Psoas muscle (tissue), 8 donors: Measurements from ENCODE around the gene ADGB. TPM values are rescaled to one million over a fixed set of nuclear protein-coding genes. Genes with fewer than 3 reads are reported as not detected.
"Not testable (repeated sequence)": the region's sequence is repeated elsewhere in the genome, so short reads cannot be mapped to it uniquely, and the experiment has no call there.

Experiments
- ATAC-seq, 4 donors: fragments of 200-7000 bp; cut with Tn5 transposase; one replicate each; pipeline ENCODE4 v1.9.1; 2020; ENCODE audit warnings: moderate library complexity in 3 of 4, mild to moderate bottlenecking in 2 of 4
- DNase-seq, 2 donors: peaks; one replicate each; pipeline ENCODE4 v3.0.0-alpha.2; 2020
- H3K27ac ChIP-seq: fragments of 200-600 bp; one replicate; pipeline ENCODE4 v1.8.0; 2022
- H3K27me3 ChIP-seq, 3 donors: fragments of 200-600 bp in 1 of 3; one replicate each; pipeline versions ENCODE4 v1.6.1 to v1.8.0; 2013 to 2022; ENCODE audit warnings: low read length in 2 of 3, mild to moderate bottlenecking in 2 of 3, moderate library complexity in 1 of 3; ENCODE audit not compliant: insufficient read depth in 3 of 3
- H3K36me3 ChIP-seq, 2 donors: fragments of 200-600 bp in 1 of 2; one replicate each; pipeline versions ENCODE4 v1.6.1 to v1.8.0; 2013 to 2022; ENCODE audit warnings: low read depth in 1 of 2, mild to moderate bottlenecking in 1 of 2, moderate library complexity in 1 of 2; ENCODE audit not compliant: insufficient read depth in 1 of 2
- H3K4me1 ChIP-seq: fragments of 200-600 bp; one replicate; pipeline ENCODE4 v1.8.0; 2022
- H3K4me3 ChIP-seq: fragments of 200-600 bp; one replicate; pipeline ENCODE4 v1.8.0; 2022; ENCODE audit warnings: mild to moderate bottlenecking
- H3K9me3 ChIP-seq: fragments of 200-600 bp; one replicate; pipeline ENCODE4 v1.8.0; 2022
- WGBS, 3 donors: extraction: QIAGEN DNeasy Blood & Tissue Kit; methylation state at CpG; one replicate each; pipeline versions ENCODE4 v1.1.6 to v1.1.7; 2013; 5-methylcytosine and 5-hydroxymethylcytosine counted together
- intact Hi-C, 2 donors: fragments of 100-400 bp; cut with DNase I; formaldehyde crosslinking; loops; one replicate each; pipeline versions ENCODE4 v1.11.0 to v1.14.2; 2022
- polyA plus RNA-seq, 3 donors: library from polyadenylated mRNA; stranded (reverse); fragments of 200-250 nt; gene quantifications; one replicate each; pipeline ENCODE4 v1.2.3, GENCODE V29; 2013
- total RNA-seq, 4 donors: library from RNA; stranded (reverse); fragmentation: NEBNext Ultra II Directional in 2 of 4; extraction: Animal tissue kit (Norgen Biotek cat#: 25700) in 2 of 4; gene quantifications; one replicate each; pipeline versions ENCODE4 v1.2.1 to v1.2.4, GENCODE V29; 2021 to 2023
- TF ChIP-seq, protein P1 (sequence below): fragments of 200-600 bp; IDR thresholded peaks from one replicate; pipeline ENCODE4 v1.8.0; 2022; ENCODE audit warnings: antibody characterized with exemption
- donor health status: healthy with polysubstance abuse.
- donor health status: DM: no; HTN: no; CAD: no; lungs with moderate emphysema.
- donor health status: Bipolar disorder and iron deficiency.
- donor health status: healthy.
- donor health status: DM: yes; HTN: yes; CAD: no.
- donor health status: DM: no; HTN: no; CAD: no.
- donor health status: DM: no; HTN: no; CAD: no.
- donor health status: DM: yes; HTN: yes; CAD: no.

Gene ADGB
- total and polyA plus RNA-seq, 7 donors, result not detected

DNA sequence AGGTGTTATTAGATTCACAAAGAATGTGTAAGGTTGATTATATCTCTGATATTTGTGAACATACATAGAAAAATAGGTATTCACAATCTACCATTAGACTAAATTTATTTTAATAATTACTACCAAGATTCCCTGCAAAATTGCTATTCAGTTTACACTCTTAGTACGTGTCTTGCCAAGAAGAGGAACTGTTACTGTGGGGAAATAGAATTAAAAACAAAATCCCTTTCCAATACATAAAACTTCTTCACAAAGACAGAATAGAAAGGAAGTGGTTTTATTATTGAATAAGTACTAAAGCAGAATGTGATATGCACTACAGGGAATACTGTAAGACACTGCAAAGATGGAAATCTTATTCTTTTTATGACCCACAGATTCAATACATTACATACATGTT, 38.2 kb upstream of the ADGB start:
- no peaks in the 10 kb centered on the region for H3K9me3 ChIP-seq
- intact Hi-C loops, result no loop called here
- WGBS, 3 donors, result 77 to 82% (median 79%) methylated on average over 1 of the region's 1 CpG
- no peaks in the 10 kb centered on the region for H3K27me3 ChIP-seq
- DNase-seq (no peak), ATAC-seq (no peak)
- no peak overlapping the region for H3K27ac ChIP-seq
- H3K4me3 ChIP-seq, result no peak overlapping the region
- no peaks in the 10 kb centered on the region for H3K4me1 ChIP-seq
- H3K36me3 ChIP-seq, result no peaks in the 10 kb centered on the region
- TF ChIP-seq, protein P1, sequence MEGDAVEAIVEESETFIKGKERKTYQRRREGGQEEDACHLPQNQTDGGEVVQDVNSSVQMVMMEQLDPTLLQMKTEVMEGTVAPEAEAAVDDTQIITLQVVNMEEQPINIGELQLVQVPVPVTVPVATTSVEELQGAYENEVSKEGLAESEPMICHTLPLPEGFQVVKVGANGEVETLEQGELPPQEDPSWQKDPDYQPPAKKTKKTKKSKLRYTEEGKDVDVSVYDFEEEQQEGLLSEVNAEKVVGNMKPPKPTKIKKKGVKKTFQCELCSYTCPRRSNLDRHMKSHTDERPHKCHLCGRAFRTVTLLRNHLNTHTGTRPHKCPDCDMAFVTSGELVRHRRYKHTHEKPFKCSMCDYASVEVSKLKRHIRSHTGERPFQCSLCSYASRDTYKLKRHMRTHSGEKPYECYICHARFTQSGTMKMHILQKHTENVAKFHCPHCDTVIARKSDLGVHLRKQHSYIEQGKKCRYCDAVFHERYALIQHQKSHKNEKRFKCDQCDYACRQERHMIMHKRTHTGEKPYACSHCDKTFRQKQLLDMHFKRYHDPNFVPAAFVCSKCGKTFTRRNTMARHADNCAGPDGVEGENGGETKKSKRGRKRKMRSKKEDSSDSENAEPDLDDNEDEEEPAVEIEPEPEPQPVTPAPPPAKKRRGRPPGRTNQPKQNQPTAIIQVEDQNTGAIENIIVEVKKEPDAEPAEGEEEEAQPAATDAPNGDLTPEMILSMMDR, result no peak

DNA sequence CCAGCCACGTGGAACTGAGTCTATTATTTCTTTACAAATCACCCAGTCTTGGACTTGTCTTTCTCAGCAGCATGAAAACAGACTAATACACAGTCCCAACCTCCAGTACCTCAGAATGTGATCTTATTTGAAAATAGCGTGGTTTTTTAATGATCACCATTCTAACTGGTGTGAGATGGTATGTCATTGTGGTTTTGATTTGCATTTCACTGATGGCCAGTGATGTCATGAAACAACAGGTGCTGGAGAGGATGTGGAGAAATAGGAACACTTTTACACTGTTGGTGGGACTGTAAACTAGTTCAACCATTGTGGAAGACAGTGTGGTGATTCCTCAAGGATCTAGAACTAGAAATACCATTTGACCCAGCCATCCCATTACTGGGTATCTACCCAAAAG, 32.1 kb upstream of the ADGB start:
- intact Hi-C loops, H3K27ac ChIP-seq, H3K4me3 ChIP-seq, H3K9me3 ChIP-seq, H3K27me3 ChIP-seq, H3K36me3 ChIP-seq, H3K4me1 ChIP-seq, DNase-seq, ATAC-seq: not testable (repeated sequence)
- WGBS, 3 donors, result 73 to 84% (median 76%) methylated on average over 2 of the region's 2 CpGs

DNA sequence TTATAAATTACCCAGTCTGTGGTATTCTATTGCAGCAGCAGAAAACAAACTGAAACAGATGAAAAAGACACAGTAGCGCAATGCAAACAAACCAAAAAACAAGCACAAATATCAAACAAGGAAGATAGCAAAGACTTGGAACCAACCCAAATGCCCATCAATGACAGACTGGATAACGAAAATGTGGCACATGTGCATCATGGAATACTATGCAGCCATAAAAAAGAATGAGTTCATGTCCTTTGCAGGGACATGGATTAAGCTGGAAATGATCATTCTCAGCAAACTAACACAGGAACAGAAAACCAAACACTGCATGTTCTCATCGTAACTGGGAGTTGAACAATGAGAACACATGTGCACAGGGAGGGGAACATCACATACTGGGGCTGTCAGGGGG, 30.2 kb upstream of the ADGB start:
- ATAC-seq, intact Hi-C loops: not testable (repeated sequence)
- 89 to 92% (median 90%) methylated on average over 3 of the region's 3 CpGs for WGBS, 3 donors

DNA sequence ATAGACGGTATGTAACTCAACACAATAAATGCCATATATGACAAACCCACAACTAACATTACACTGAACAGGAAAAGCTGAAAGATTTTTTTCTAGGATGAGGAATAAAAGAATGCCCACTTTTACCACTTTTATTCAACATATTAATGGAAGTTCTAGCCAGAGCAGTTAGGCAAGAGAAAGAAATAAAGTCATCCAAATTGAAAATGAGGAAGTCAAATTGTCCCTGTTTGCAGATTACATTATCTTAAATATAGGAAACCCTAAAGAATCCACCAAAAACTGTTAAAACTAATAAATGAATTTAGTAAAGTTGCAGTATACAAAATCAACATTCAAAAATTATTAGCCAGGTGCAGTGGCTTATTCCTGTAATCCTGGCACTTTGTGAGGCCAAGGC, 24.6 kb upstream of the ADGB start:
- TF ChIP-seq, protein P1, result no peak
- no peak for ATAC-seq
- no peaks in the 10 kb centered on the region for H3K4me1 ChIP-seq
- H3K36me3 ChIP-seq, result no peaks in the 10 kb centered on the region
- intact Hi-C loops, result no loop called here
- H3K9me3 ChIP-seq, result peaks cover 13% of the 10 kb centered on the region
- WGBS, 3 donors, result 90 to 98% (median 96%) methylated on average over 1 of the region's 1 CpG
- H3K27ac ChIP-seq, result no peak overlapping the region
- H3K4me3 ChIP-seq, result no peak overlapping the region
- no peaks in the 10 kb centered on the region for H3K27me3 ChIP-seq
- no peak for DNase-seq

More for the DNA sequence above, 30.2 kb upstream of the ADGB start:
- H3K36me3 ChIP-seq, H3K4me1 ChIP-seq, H3K9me3 ChIP-seq, DNase-seq, H3K27me3 ChIP-seq, H3K27ac ChIP-seq, H3K4me3 ChIP-seq: not testable (repeated sequence)

DNA sequence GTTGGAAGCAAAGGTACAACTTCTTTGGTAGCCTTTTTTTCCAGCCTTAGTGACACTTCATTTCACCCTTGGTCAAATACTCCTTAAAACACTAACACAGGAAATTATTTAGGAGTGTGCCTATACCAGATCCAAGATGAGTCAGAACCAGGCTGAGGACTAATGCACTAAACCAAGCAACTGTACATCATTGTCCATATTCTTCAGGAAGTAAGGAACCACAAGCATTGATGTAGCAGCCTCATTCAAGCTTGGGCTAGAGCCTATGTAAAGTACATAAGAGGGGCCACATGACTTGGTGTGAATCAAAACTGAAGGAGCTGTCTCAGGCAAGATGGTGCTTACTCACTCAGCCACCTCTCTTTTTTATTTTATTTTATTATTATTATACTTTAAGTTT, 20.7 kb upstream of the ADGB start:
- intact Hi-C loops, result no loop called here
- no peak for ATAC-seq
- Histone ChIP-seq H3K9me3 (peaks cover 13% of the 10 kb centered on the region), H3K4me3 (no peak overlapping the region), H3K36me3 (no peaks in the 10 kb centered on the region), H3K27me3 (no peaks in the 10 kb centered on the region), H3K27ac (no peak overlapping the region), H3K4me1 (no peaks in the 10 kb centered on the region)
- DNase-seq, result no peak
- TF ChIP-seq, protein P1, result no peak

DNA sequence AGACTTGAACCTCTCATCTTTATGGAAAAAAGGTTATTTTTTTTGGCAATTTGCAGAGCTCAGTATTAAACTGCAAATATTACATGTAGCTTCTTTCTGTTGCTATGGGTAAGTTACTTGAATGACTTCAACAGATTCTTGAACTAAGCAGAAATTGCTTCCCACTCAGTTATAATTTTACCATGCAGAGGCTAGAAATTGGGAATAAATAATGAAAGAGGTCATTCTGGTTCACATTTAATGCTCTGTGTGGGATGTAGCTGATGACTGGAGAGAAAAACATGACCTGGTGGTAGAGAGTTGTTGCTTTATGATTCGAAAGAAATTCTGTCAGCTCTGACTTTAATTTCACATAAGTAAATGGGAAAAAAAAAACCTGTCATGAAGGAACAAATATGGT, 16.8 kb upstream of the ADGB start:
- TF ChIP-seq, protein P1, result no peak
- no peaks in the 10 kb centered on the region for H3K36me3 ChIP-seq
- DNase-seq, result no peak
- H3K4me3 ChIP-seq, result no peak overlapping the region
- intact Hi-C loops, result no loop called here
- no peaks in the 10 kb centered on the region for H3K9me3 ChIP-seq
- ATAC-seq, result no peak
- WGBS, 3 donors, result 41 to 64% (median 50%) methylated on average over 1 of the region's 1 CpG
- no peaks in the 10 kb centered on the region for H3K27me3 ChIP-seq
- H3K4me1 ChIP-seq, result no peaks in the 10 kb centered on the region
- H3K27ac ChIP-seq, result no peak overlapping the region
